ENCODE measurements around the gene MACROD2.

DNA sequence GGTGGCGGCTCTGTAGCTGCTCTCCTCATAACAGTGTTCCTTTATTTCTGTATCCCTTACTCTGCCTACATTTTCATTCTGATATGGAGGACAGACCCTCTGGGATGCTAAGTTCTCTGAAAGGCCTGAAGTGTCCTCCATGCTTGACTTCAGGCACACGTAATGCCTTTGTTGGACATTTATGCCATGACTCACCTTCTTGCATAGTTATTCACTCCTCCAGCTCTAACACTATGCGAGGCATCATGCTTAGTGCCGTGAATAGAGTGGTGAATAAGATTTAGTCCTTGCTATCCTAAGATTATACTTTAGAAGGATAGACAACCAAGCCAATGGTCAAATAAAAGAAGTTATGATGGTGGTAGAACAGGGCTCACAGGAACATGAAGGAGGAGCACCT, 1103.0 kb downstream of the MACROD2 start:
- TF ChIP-seq, protein P1, sequence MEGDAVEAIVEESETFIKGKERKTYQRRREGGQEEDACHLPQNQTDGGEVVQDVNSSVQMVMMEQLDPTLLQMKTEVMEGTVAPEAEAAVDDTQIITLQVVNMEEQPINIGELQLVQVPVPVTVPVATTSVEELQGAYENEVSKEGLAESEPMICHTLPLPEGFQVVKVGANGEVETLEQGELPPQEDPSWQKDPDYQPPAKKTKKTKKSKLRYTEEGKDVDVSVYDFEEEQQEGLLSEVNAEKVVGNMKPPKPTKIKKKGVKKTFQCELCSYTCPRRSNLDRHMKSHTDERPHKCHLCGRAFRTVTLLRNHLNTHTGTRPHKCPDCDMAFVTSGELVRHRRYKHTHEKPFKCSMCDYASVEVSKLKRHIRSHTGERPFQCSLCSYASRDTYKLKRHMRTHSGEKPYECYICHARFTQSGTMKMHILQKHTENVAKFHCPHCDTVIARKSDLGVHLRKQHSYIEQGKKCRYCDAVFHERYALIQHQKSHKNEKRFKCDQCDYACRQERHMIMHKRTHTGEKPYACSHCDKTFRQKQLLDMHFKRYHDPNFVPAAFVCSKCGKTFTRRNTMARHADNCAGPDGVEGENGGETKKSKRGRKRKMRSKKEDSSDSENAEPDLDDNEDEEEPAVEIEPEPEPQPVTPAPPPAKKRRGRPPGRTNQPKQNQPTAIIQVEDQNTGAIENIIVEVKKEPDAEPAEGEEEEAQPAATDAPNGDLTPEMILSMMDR (IDR thresholded peaks at IDR 0.05): no peak
- no peak for TF ChIP-seq POLR2A (IDR thresholded peaks at IDR 0.05)
